Osteoblast (primary cell): ENCODE data around the gene ZNF785. TPM values are rescaled to one million over a fixed set of nuclear protein-coding genes. Genes with fewer than 3 reads are reported as not detected.

Experiments
- DNase-seq: peaks from one replicate; pipeline ENCODE4 v3.0.0; 2011; ENCODE audit warnings: low spot score, mixed read lengths; ENCODE audit not compliant: insufficient read length; ENCODE audit errors: missing footprints
- H2AFZ ChIP-seq: 2 replicates; pipeline ENCODE4 v1.6.0; 2011; ENCODE audit warnings: mild to moderate bottlenecking, low read length
- H3K27ac ChIP-seq: 2 replicates; pipeline ENCODE4 v1.5.1; 2011; ENCODE audit warnings: mild to moderate bottlenecking, low read depth, low read length, moderate library complexity
- H3K27me3 ChIP-seq: 2 replicates; pipeline ENCODE4 v1.6.0; 2012; ENCODE audit warnings: mild to moderate bottlenecking, control low read depth, inconsistent platforms, low read length, moderate library complexity; ENCODE audit not compliant: insufficient read depth
- H3K36me3 ChIP-seq: 2 replicates; pipeline ENCODE4 v1.5.1; 2011; ENCODE audit warnings: mild to moderate bottlenecking, low read length, control low read depth, moderate library complexity; ENCODE audit not compliant: insufficient read depth
- H3K4me1 ChIP-seq: 2 replicates; pipeline ENCODE4 v1.5.1; 2011; ENCODE audit warnings: mild to moderate bottlenecking, low read length, control low read depth, moderate library complexity; ENCODE audit not compliant: insufficient read depth
- H3K4me2 ChIP-seq: 2 replicates; pipeline ENCODE4 v1.6.0; 2011; ENCODE audit warnings: mild to moderate bottlenecking, low read length; ENCODE audit not compliant: insufficient read depth
- H3K4me3 ChIP-seq: fragments of 200-600 bp; sonication (generic); 3 replicates; pipeline ENCODE4 v1.5.1; 2012; ENCODE audit warnings: mild to moderate bottlenecking, low read length, inconsistent platforms; ENCODE audit not compliant: insufficient read depth
- H3K79me2 ChIP-seq: 2 replicates; pipeline ENCODE4 v1.6.0; 2012; ENCODE audit warnings: mild to moderate bottlenecking, low read length, control low read depth, inconsistent platforms; ENCODE audit not compliant: insufficient read depth
- H3K9me3 ChIP-seq: 2 replicates; pipeline ENCODE4 v1.5.1; 2011; ENCODE audit warnings: low read depth, low read length, control low read depth
- H4K20me1 ChIP-seq: 2 replicates; pipeline ENCODE4 v1.6.0; 2012; ENCODE audit warnings: mild to moderate bottlenecking, low read length, control low read depth; ENCODE audit not compliant: insufficient read depth
- CTCF ChIP-seq: IDR thresholded peaks from 2 replicates; pipeline ENCODE4 v1.5.1; 2011; ENCODE audit warnings: mild to moderate bottlenecking, low read depth, low read length, moderate library complexity; ENCODE audit errors: extremely low read depth
- total RNA-seq: library from RNA; depleted of rRNA; stranded (reverse); fragments of >200 nt; gene quantifications from 2 replicates; pipeline ENCODE4 v1.2.3, GENCODE V29; 2012

Gene ZNF785
- total RNA-seq, 1 donor, result 13.4 TPM

- Histone ChIP-seq H3K4me3 (no peak overlapping the region), H3K36me3 (peaks cover 11% of the 10 kb centered on the region), H3K4me2 (no peak overlapping the region), H3K4me1 (peaks cover 11% of the 10 kb centered on the region), H2AFZ (no peak overlapping the region), H3K9me3 (no peaks in the 10 kb centered on the region), H3K27ac (no peak overlapping the region), H3K79me2 (no peaks in the 10 kb centered on the region), H3K27me3 (no peaks in the 10 kb centered on the region), H4K20me1 (no peaks in the 10 kb centered on the region)
- DNase-seq, result no peak
- no peak for TF ChIP-seq CTCF
These were observed 10.8 kb downstream of the ZNF785 start for GRCh38 chr16:30574678-30575077.

GRCh38 chr16:30571445-30572322 lies 13.8 kb downstream of the ZNF785 start, which contains the start of gene ZNF688:
ZNF688 (minus strand) TSS chr16:30571714; CDS start chr16:30571629, 85 bp downstream.
- no peaks in the 10 kb centered on the region for H3K79me2 ChIP-seq
- no peaks in the 10 kb centered on the region for H3K36me3 ChIP-seq
- no peaks in the 10 kb centered on the region for H4K20me1 ChIP-seq
- DNase-seq, result peak; percentile 100
- H3K9me3 ChIP-seq, result no peaks in the 10 kb centered on the region
- peaks cover 19% of the 10 kb centered on the region for H3K4me1 ChIP-seq
- H2AFZ ChIP-seq, result peak within 1 kb of the TSS; percentile 93
- no peak for TF ChIP-seq CTCF
- no peaks in the 10 kb centered on the region for H3K27me3 ChIP-seq
- peak within 1 kb of the TSS; percentile 81 for H3K27ac ChIP-seq
- peak within 1 kb of the TSS; percentile 83 for H3K4me2 ChIP-seq
- peak within 1 kb of the TSS; percentile 81 for H3K4me3 ChIP-seq

- H3K4me2 ChIP-seq, result peak overlapping the region; percentile 83
- H3K9me3 ChIP-seq, result no peaks in the 10 kb centered on the region
- peak overlapping the region; percentile 81 for H3K4me3 ChIP-seq
- H3K27ac ChIP-seq, result peak overlapping the region; percentile 81
- peak; percentile 89 for DNase-seq
- peak overlapping the region; percentile 93 for H2AFZ ChIP-seq
- peaks cover 19% of the 10 kb centered on the region for H3K4me1 ChIP-seq
- H3K36me3 ChIP-seq, result no peaks in the 10 kb centered on the region
- H3K79me2 ChIP-seq, result no peaks in the 10 kb centered on the region
- H4K20me1 ChIP-seq, result no peaks in the 10 kb centered on the region
- H3K27me3 ChIP-seq, result no peaks in the 10 kb centered on the region
- TF ChIP-seq CTCF, result no peak
These were observed 14.7 kb downstream of the ZNF785 start for GRCh38 chr16:30570636-30571444.
